ENCODE measurements around the gene BABAM2. TPM values are rescaled to one million over a fixed set of nuclear protein-coding genes. Genes with fewer than 3 reads are reported as not detected.

Gene BABAM2
- total RNA-seq, 4 donors from 2014 or later, result 34.4 to 44.9 (median 38.3) TPM

GRCh38 chr2:28329184-28329583, 438.7 kb downstream of the BABAM2 start:
- TF ChIP-seq CTCF (IDR thresholded peaks at IDR 0.05; ENCODE audit: low read depth), result no peak

- TF ChIP-seq CTCF (IDR thresholded peaks at IDR 0.05; ENCODE audit: low read depth), result no peak
These were observed 442.2 kb downstream of the BABAM2 start for GRCh38 chr2:28332696-28333095.

GRCh38 chr2:28333606-28334526, 443.3 kb downstream of the BABAM2 start:
- no peak for TF ChIP-seq CTCF (IDR thresholded peaks at IDR 0.05; ENCODE audit: low read depth)

GRCh38 chr2:28334527-28334894, 444.0 kb downstream of the BABAM2 start:
- TF ChIP-seq CTCF (IDR thresholded peaks at IDR 0.05; ENCODE audit: low read depth), result no peak

- TF ChIP-seq CTCF (IDR thresholded peaks at IDR 0.05; ENCODE audit: low read depth), result no peak
These were observed 445.1 kb downstream of the BABAM2 start for GRCh38 chr2:28335666-28336065.

- no peak for TF ChIP-seq CTCF (IDR thresholded peaks at IDR 0.05; ENCODE audit: low read depth)
These were observed 445.9 kb downstream of the BABAM2 start for GRCh38 chr2:28336264-28336980.

GRCh38 chr2:28336982-28337627, 446.6 kb downstream of the BABAM2 start:
- TF ChIP-seq CTCF (IDR thresholded peaks at IDR 0.05; ENCODE audit: low read depth), result no peak
